Measurements from ENCODE around the gene CMKLR1.

Gene CMKLR1

GRCh38 chr12:108315486-108316105 lies 23.5 kb downstream of the CMKLR1 start:
- Histone ChIP-seq H3K27me3 (ENCODE audit: insufficient read depth, poor library complexity, severe bottlenecking) (no peaks in the 10 kb centered on the region), H3K4me3 (replicated peaks; ENCODE audit: insufficient read depth, low read length) (no peak overlapping the region), H3K27ac (replicated peaks) (no peak overlapping the region)
- DNase-seq (ENCODE audit: low read depth in 1 of 2, low spot score in 1 of 2) = no peak
- TF ChIP-seq REST (IDR thresholded peaks at IDR 0.05; ENCODE audit: insufficient replicate concordance, low read depth) (no peak), SPI1 (IDR thresholded peaks at IDR 0.05; ENCODE audit: borderline replicate concordance, low read depth) (no peak), CTCF (IDR thresholded peaks at IDR 0.05; ENCODE audit: insufficient read depth, low read length) (no peak), POLR2AphosphoS5 (IDR thresholded peaks at IDR 0.05; ENCODE audit: low read depth) (no peak), GABPA (IDR thresholded peaks at IDR 0.05; ENCODE audit: low read depth) (no peak)

GRCh38 chr12:108313606-108314351 lies 25.3 kb downstream of the CMKLR1 start:
- no peaks in the 10 kb centered on the region for H3K27me3 ChIP-seq (ENCODE audit: insufficient read depth, poor library complexity, severe bottlenecking)
- TF ChIP-seq REST (IDR thresholded peaks at IDR 0.05; ENCODE audit: insufficient replicate concordance, low read depth) (no peak), POLR2AphosphoS5 (IDR thresholded peaks at IDR 0.05; ENCODE audit: low read depth) (peak; percentile 79), GABPA (IDR thresholded peaks at IDR 0.05; ENCODE audit: low read depth) (0 out of 2 replicates have a peak, but pooled peaks have one; percentile 30), CTCF (IDR thresholded peaks at IDR 0.05; ENCODE audit: insufficient read depth, low read length) (no peak), SPI1 (IDR thresholded peaks at IDR 0.05; ENCODE audit: borderline replicate concordance, low read depth) (peak; percentile 99)
- H3K27ac ChIP-seq (replicated peaks) = peak overlapping the region; percentile 79
- DNase-seq (ENCODE audit: low read depth in 1 of 2, low spot score in 1 of 2) = peak; percentile 79 to 93
- no peak overlapping the region for H3K4me3 ChIP-seq (replicated peaks; ENCODE audit: insufficient read depth, low read length)

- H3K27ac ChIP-seq (replicated peaks) = peak overlapping the region; percentile 79
- H3K4me3 ChIP-seq (replicated peaks; ENCODE audit: insufficient read depth, low read length) = no peak overlapping the region
- no peaks in the 10 kb centered on the region for H3K27me3 ChIP-seq (ENCODE audit: insufficient read depth, poor library complexity, severe bottlenecking)
- TF ChIP-seq GABPA (IDR thresholded peaks at IDR 0.05; ENCODE audit: low read depth) (no peak), SPI1 (IDR thresholded peaks at IDR 0.05; ENCODE audit: borderline replicate concordance, low read depth) (peak; percentile 96), POLR2AphosphoS5 (IDR thresholded peaks at IDR 0.05; ENCODE audit: low read depth) (no peak)
- peak in 1 of 2 experiments; percentile 52 for DNase-seq (ENCODE audit: low read depth in 1 of 2, low spot score in 1 of 2)
Measured at GRCh38 chr12:108313241-108313605, 25.9 kb downstream of the CMKLR1 start.

GRCh38 chr12:108312693-108313189 lies 26.4 kb downstream of the CMKLR1 start:
- H3K4me3 ChIP-seq (replicated peaks; ENCODE audit: insufficient read depth, low read length) = no peak overlapping the region
- TF ChIP-seq SPI1 (IDR thresholded peaks at IDR 0.05; ENCODE audit: borderline replicate concordance, low read depth) (no peak), CTCF (IDR thresholded peaks at IDR 0.05; ENCODE audit: insufficient read depth, low read length) (no peak), POLR2AphosphoS5 (IDR thresholded peaks at IDR 0.05; ENCODE audit: low read depth) (no peak), REST (IDR thresholded peaks at IDR 0.05; ENCODE audit: insufficient replicate concordance, low read depth) (no peak)
- H3K27me3 ChIP-seq (ENCODE audit: insufficient read depth, poor library complexity, severe bottlenecking) = no peaks in the 10 kb centered on the region
- no peak for DNase-seq (ENCODE audit: low read depth in 1 of 2, low spot score in 1 of 2)
- peak overlapping the region; percentile 79 for H3K27ac ChIP-seq (replicated peaks)
